ENCODE measurements around the gene MED27.

MED27 gene

DNA sequence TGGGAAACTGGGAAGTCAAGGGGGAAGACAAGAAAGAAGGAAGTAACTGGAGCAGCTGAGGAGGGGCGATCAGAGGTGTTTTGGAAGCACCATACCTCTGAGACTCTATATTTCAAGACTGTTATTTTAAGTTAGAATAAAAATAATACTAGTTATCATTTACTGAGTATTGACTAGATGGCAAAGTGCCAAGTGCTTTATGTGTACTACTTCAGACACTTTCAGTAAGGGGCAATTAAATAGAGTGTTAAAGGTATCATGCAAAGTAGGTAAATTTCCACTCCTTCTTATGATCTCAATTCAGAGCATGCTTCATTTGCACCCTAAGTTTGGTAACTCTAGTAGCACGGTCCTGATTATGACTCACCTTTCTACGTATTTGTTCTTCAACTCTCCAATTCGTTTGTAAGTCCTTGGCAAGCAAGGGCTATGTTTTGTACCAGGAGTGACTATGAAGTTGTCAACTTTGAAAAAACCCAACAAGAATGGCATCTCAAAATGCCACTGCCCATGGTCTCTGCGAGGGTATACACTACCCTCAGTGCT is 187.4 kb downstream of the MED27 start:
- Mint-ChIP-seq H3K4me3 (no peak overlapping the region), H3K4me1 (ENCODE audit: low read depth) (no peaks in the 10 kb centered on the region), H3K36me3 (ENCODE audit: low read depth) (peaks cover 32% of the 10 kb centered on the region), H3K9me3 (no peaks in the 10 kb centered on the region), H3K27me3 (no peaks in the 10 kb centered on the region), H3K27ac (no peak overlapping the region)
- intact Hi-C loops (cut with micrococcal nuclease) = no loop called here

DNA sequence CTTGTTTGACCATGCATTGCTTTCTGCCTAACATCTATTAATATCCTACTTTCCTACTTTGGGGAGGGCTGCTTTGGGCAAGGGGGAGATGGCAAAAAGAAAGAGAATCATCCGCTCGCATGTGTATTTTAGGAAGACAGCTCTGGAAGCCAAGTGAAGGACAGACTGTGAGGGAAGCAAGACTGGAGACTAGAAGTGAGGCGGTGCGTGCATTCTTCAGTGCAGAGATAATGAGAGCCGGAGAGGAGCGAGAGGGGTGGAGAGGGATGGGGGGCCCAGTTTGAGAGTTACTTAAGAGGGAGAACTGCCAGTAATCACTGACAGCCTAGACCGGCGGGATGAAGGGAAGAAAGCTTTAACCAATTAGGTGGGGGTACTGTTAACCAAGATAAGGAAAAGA is 188.1 kb downstream of the MED27 start:
- intact Hi-C loops (cut with micrococcal nuclease) = no loop called here
- H3K27me3 Mint-ChIP-seq = no peaks in the 10 kb centered on the region
- H3K4me1 Mint-ChIP-seq (ENCODE audit: low read depth) = no peaks in the 10 kb centered on the region
- no peak overlapping the region for H3K4me3 Mint-ChIP-seq
- no peaks in the 10 kb centered on the region for H3K9me3 Mint-ChIP-seq
- no peak overlapping the region for H3K27ac Mint-ChIP-seq
- H3K36me3 Mint-ChIP-seq (ENCODE audit: low read depth) = peaks cover 32% of the 10 kb centered on the region

DNA sequence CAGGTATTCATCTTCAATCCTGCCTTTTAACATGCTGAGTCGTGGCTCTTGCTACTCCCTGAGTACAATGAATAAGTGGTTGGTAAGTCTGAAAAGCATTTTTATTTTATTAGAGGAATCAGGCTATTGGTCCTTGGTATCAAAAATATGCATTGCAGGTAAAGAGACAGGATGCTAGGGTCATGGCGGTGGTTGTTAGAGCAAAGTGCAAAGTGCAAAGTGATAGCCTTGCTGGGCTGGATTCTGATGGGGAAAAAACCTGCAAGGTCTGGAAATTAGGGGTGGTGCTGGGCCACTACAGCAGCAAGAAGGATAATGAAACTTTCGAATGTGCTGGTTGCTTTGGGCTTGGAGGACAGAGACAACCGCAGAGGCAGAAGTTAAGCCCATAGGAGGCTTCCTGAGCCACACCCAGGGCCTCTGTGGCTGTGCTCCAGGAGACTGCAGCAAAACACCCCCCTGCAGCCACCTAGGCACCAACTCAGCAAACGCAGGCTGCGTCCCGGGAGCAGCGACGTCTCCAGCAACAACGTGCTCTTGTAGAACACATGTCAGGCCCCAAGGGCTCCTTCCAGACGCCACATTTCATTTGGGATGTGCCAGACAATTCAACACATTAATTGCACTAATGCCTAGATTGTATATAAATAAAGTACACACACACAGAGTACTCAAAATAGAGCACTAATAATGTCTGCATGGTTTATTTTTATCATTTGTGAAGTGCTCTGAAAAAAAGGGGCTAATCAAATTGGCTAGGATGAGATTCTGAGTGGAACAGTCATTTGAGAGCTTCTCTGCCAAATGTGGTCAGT is 190.0 kb downstream of the MED27 start:
- no peaks in the 10 kb centered on the region for H3K9me3 Mint-ChIP-seq
- no peak overlapping the region for H3K27ac Mint-ChIP-seq
- no peaks in the 10 kb centered on the region for H3K27me3 Mint-ChIP-seq
- peaks cover 32% of the 10 kb centered on the region for H3K36me3 Mint-ChIP-seq (ENCODE audit: low read depth)
- no peak overlapping the region for H3K4me3 Mint-ChIP-seq
- H3K4me1 Mint-ChIP-seq (ENCODE audit: low read depth) = no peaks in the 10 kb centered on the region
- intact Hi-C loops (cut with micrococcal nuclease) = no loop called here

DNA sequence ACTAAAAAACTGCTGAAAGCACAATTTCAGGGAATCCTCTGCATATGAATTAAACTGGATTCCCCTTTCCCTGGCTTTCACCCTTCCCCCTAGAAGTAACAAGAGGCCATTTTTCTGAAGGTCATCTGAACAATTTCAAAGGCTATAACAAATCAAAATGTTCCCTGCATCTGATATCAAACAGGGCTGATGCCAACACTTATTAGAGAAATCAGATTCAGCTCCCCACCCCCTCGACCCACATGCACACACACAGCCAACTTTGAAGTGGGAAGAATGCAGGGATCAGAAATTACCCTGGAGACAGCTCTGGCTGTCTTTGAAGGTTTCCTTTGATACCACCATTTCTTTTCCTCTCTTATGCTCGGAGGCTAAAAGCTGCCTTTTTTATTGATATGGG is 190.7 kb downstream of the MED27 start:
- Mint-ChIP-seq H3K36me3 (ENCODE audit: low read depth) (peaks cover 32% of the 10 kb centered on the region), H3K4me1 (ENCODE audit: low read depth) (no peaks in the 10 kb centered on the region), H3K4me3 (no peak overlapping the region), H3K27me3 (no peaks in the 10 kb centered on the region), H3K9me3 (no peaks in the 10 kb centered on the region), H3K27ac (no peak overlapping the region)
- intact Hi-C loops (cut with micrococcal nuclease) = no loop called here

DNA sequence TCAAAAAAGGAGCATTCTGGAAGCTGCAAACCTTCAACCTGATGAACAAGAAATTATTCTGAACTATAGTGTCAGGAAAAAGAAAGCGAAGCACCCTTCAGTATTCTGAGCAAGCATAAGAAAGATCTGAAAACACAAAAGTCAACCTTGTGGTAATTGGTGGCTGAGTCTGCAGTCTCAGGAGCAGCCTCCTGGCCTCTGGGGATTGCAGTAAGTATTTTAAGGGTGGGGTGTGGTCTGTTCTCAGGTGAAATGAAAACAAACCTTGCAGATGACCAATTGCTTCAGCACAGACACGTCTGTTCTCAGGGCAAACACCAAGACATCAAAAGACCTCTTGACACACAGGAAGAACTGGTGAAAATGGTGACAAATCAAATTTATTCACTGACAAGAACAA is 192.0 kb downstream of the MED27 start:
- Mint-ChIP-seq H3K9me3 (no peaks in the 10 kb centered on the region), H3K27ac (no peak overlapping the region), H3K4me1 (ENCODE audit: low read depth) (no peaks in the 10 kb centered on the region), H3K4me3 (no peak overlapping the region), H3K36me3 (ENCODE audit: low read depth) (peaks cover 38% of the 10 kb centered on the region), H3K27me3 (no peaks in the 10 kb centered on the region)
- intact Hi-C loops (cut with micrococcal nuclease) = no loop called here

DNA sequence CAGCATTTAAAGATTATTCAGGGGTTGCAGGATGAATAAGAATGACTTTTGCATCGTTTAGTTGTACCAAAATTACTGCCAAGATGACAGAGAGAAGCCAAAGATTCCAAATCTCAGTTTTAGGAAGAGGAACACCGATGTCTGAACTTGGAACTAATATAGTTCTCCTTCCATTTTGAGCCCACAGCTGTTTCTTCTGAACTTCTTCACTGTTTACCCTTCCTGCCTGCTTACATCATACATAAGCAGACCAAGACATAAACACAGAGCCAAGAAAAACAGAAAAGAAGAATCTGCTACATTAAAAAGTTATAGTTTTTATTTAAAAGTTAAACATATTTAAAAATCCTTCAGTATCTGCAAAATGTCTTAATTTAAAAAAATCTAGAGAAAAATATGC is 192.8 kb downstream of the MED27 start:
- Mint-ChIP-seq H3K36me3 (ENCODE audit: low read depth) (peaks cover 37% of the 10 kb centered on the region), H3K4me1 (ENCODE audit: low read depth) (peaks cover 5% of the 10 kb centered on the region), H3K27me3 (no peaks in the 10 kb centered on the region), H3K4me3 (no peak overlapping the region), H3K27ac (no peak overlapping the region), H3K9me3 (no peaks in the 10 kb centered on the region)
- intact Hi-C loops (cut with micrococcal nuclease) = no loop called here

DNA sequence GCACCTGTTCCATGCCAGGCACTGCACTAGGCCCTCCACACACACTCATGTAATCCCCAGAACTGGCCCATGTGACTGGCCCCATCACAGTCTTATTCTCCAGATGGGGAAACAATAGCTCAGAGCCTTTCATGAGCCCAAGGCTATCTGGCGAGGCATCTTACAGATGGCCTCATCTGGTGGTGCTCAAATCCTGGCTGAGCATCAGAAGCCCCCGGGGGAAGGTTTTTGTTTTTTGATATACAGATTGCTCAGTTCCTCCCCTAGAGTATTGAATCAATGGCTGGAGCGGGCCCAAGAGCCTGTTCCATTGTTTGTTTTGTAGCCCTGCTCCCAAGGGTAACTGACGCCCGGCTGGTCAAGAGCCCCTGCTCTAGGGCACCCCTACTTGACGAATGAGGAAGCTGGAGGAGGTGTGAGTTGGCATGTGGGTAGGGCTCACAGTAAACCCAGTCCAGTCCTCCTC is 194.5 kb downstream of the MED27 start:
- H3K36me3 Mint-ChIP-seq (ENCODE audit: low read depth) = peaks cover 21% of the 10 kb centered on the region
- H3K4me1 Mint-ChIP-seq (ENCODE audit: low read depth) = peaks cover 6% of the 10 kb centered on the region
- intact Hi-C loops (cut with micrococcal nuclease) = no loop called here
- H3K4me3 Mint-ChIP-seq = no peak overlapping the region
- no peak overlapping the region for H3K27ac Mint-ChIP-seq
- no peaks in the 10 kb centered on the region for H3K27me3 Mint-ChIP-seq
- H3K9me3 Mint-ChIP-seq = no peaks in the 10 kb centered on the region

DNA sequence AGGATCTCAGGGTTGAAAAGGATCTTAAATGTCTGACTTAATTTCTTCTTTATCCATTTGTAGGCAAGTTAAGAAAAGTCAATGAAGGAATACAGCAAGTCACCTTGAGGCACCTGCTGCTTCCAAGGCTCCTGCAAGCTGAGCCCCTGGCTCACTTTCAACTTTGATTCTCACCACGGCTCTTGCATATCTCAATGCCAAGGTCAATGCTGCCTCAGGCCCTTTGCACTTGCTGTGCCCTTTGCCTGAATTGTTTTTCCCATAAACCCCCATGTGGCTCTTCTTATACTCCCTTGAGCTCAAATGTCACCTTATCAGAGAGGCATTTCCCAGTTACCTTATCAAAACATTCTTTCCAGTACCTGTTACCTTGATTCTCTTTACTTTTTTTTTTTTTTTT is 195.4 kb downstream of the MED27 start:
- H3K27me3 Mint-ChIP-seq = no peaks in the 10 kb centered on the region
- H3K9me3 Mint-ChIP-seq = no peaks in the 10 kb centered on the region
- peaks cover 26% of the 10 kb centered on the region for H3K36me3 Mint-ChIP-seq (ENCODE audit: low read depth)
- no peak overlapping the region for H3K27ac Mint-ChIP-seq
- intact Hi-C loops (cut with micrococcal nuclease) = no loop called here
- no peak overlapping the region for H3K4me3 Mint-ChIP-seq
- peaks cover 6% of the 10 kb centered on the region for H3K4me1 Mint-ChIP-seq (ENCODE audit: low read depth)

DNA sequence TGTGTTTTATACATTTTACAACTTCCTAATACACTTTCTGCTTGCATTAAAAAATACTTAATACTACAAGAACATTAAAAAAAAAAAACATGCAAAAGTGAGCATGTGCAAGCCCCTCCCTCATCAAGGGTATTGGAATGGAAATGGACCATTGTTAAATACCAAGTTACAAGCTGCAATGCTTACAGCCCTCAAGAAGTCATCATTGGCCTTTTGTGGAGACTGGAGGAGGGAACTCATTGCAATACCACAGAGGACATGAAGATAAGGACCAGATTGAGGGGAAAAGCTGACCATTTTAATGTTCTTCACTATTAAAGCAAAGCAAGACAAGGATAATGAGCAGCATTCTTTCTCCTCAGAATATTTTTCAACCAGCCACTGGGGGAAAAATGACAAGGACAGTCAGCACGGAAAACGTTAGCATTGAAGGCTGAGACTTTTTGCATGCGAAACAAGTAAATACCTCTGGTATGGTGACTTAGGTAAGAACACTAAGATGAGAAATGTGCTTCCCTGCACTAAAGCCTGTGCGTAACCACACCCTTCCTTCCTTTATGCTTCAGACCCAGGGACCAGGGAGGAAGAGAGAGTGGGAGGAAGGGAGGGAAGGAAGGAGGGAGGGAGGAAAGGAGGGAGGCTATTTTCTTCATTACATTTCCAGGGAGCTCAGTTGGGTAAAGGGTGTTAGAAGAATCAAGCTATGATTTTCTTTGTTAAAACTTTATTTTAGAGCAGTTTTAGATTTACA is 198.7 kb downstream of the MED27 start:
- Mint-ChIP-seq H3K4me3 (no peak overlapping the region), H3K27me3 (no peaks in the 10 kb centered on the region), H3K4me1 (ENCODE audit: low read depth) (peaks cover 6% of the 10 kb centered on the region), H3K27ac (no peak overlapping the region), H3K9me3 (no peaks in the 10 kb centered on the region), H3K36me3 (ENCODE audit: low read depth) (peaks cover 29% of the 10 kb centered on the region)
- intact Hi-C loops (cut with micrococcal nuclease) = no loop called here

DNA sequence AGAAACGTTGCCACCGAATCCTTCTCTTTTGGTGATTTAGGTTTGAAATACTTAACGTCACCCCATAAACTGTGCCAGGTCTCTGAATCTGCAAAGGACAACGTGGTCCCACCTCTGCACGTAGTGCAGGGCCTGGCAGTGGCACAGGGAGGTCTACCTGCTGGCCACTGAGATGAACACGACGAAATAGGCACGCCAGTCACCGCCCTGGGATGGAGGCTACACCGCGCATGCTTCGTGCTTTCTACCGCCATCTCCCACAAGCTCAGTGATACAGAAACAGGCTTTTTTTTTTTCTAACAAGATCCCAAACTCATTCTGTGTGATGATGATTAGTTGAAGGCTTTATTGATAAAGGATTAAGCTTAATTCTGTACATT is 199.8 kb downstream of the MED27 start:
- peaks cover 29% of the 10 kb centered on the region for H3K36me3 Mint-ChIP-seq (ENCODE audit: low read depth)

DNA sequence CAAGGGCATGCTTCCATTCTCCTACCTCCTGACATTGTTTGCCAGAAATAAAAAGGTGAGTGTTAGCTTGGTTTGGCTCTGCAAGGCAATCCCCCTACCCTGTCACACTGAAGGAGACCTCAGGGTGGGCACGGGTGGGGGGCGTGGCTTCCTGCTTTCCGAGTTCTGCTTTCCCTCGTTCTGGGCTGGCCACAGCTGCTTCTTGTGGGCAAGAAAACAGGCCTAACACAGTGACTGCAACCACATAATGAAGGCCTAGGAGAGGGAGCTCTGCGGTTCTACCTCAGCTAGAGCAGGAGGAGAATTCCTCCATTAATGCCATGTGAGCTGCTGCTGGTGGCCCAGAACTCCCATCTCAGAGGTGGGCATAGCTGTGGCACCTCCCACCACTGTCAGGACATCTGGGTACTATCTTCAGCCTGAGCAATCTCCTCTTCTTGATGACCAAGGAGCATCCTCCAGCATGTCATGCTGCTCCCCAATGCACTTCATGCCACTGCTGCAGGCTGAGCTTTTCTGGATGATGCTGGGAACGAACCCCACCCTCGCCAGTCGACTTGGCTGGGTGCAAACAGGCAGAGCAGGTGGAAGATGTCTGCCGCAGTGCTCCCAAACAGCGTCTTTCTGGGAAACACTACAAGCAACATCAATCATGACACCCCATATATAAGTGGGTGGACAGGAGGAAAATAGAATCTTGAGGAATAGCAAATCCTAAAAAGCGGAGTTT is 200.3 kb downstream of the MED27 start:
- peaks cover 30% of the 10 kb centered on the region for H3K36me3 Mint-ChIP-seq (ENCODE audit: low read depth)
- no peak overlapping the region for H3K4me3 Mint-ChIP-seq
- intact Hi-C loops (cut with micrococcal nuclease) = no loop called here
- no peaks in the 10 kb centered on the region for H3K27me3 Mint-ChIP-seq
- H3K4me1 Mint-ChIP-seq (ENCODE audit: low read depth) = peaks cover 6% of the 10 kb centered on the region
- H3K27ac Mint-ChIP-seq = no peak overlapping the region
- H3K9me3 Mint-ChIP-seq = no peaks in the 10 kb centered on the region

More for the DNA sequence above, 199.8 kb downstream of the MED27 start:
- intact Hi-C loops (cut with micrococcal nuclease) = no loop called here
- no peaks in the 10 kb centered on the region for H3K9me3 Mint-ChIP-seq
- H3K4me1 Mint-ChIP-seq (ENCODE audit: low read depth) = peaks cover 6% of the 10 kb centered on the region
- H3K27ac Mint-ChIP-seq = no peak overlapping the region
- H3K4me3 Mint-ChIP-seq = no peak overlapping the region
- H3K27me3 Mint-ChIP-seq = no peaks in the 10 kb centered on the region

DNA sequence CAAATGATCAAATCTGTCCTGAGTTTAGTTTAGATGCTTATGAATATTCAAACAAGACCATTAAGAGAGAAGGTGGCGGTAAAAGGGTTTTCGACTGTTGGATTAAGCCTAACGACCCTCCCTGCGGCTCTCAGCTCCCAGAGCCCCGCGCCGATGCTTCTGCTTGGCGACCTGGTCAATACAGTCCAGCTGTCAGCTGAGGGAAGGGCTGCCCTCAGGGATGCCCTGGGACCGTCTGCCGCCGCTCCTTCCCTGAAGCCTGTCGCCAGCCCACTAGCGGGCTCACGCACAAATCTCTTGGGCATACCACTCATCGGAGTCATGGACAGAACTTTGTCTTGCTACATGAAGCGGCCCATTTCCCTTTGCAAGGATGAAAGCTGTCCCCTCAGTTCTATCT is 203.2 kb downstream of the MED27 start:
- Mint-ChIP-seq H3K36me3 (ENCODE audit: low read depth) (peaks cover 23% of the 10 kb centered on the region), H3K27me3 (no peaks in the 10 kb centered on the region), H3K27ac (no peak overlapping the region), H3K4me3 (no peak overlapping the region), H3K4me1 (ENCODE audit: low read depth) (no peaks in the 10 kb centered on the region), H3K9me3 (no peaks in the 10 kb centered on the region)
- intact Hi-C loops (cut with micrococcal nuclease) = no loop called here

DNA sequence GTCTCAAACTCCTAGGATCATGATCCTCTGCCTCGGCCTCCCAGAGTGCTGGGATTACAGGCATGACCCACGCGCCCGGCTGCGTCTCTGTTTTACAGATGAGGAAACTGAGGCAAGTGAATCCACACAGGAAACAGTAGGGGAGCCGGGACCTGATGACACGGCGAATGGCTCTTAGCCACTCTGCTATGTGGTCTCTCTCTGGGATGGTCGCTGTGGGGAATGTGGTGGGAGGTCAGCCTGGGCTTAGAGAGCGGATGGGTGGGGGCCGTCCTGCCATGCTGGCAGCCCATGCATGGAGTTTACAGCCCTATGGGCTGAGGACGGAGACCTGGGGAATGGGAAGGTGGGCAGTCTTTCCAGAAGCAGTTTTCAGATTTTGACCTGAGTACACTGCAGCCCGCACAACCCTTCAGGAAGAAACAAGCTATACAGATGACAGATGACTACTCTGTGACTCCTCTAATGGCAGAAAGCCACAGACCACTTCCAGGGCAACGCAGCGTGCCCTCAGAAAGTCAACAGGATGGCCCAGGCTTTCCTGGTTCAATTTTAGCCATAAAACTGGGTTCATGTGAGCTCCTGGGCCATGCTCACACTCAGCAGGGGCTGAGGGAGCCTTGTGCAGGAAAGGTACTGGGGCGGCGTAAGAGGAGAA is 203.7 kb downstream of the MED27 start:
- Mint-ChIP-seq H3K4me1 (ENCODE audit: low read depth) (no peaks in the 10 kb centered on the region), H3K9me3 (no peaks in the 10 kb centered on the region), H3K27me3 (no peaks in the 10 kb centered on the region), H3K36me3 (ENCODE audit: low read depth) (peaks cover 23% of the 10 kb centered on the region), H3K4me3 (no peak overlapping the region), H3K27ac (no peak overlapping the region)
- intact Hi-C loops (cut with micrococcal nuclease) = no loop called here

Data from dendritic cell treated with granulocyte-macrophage colony-stimulating factor and Interleukin-4, amounts not matched to agents 40 ng/mL and 50 ng/mL, for 4 days (primary cell).